ENCODE measurements around the gene ZHX3.

Gene ZHX3

DNA sequence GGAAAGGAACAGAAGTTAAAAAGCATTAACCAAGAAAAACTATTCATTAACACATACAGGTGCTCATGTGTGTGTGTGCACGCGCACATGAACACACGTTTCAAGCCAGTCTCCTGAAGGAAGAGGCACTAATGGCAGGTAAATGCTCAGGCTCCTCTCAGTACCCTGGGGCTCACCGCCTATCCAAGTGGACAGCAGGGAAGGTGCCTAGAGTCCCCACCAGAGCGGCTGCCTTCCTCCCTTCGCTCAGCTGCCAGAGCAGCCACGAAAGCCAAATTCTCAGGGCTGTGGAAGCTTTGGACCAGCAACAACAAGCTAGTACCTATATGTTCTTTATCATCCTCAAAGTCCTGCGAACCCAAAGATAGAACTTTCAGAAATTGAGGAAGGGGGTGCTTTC lies 137.6 kb downstream of the ZHX3 start:
- Histone ChIP-seq H3K4me3 (ENCODE audit: low read depth, low read length) (no peak overlapping the region), H3K4me1 (no peaks in the 10 kb centered on the region), H3K9ac (no peak overlapping the region), H3K27me3 (ENCODE audit: control insufficient read depth, insufficient read depth, low read length) (no peaks in the 10 kb centered on the region), H3K27ac (no peak overlapping the region), H2AFZ (no peak overlapping the region), H3K4me2 (ENCODE audit: low read length) (no peak overlapping the region), H3K79me2 (no peaks in the 10 kb centered on the region), H3K9me3 (ENCODE audit: control insufficient read depth, low read length) (no peaks in the 10 kb centered on the region), H3K36me3 (ENCODE audit: control insufficient read depth, insufficient read depth, low read length) (no peaks in the 10 kb centered on the region)
- TF ChIP-seq, protein P1, sequence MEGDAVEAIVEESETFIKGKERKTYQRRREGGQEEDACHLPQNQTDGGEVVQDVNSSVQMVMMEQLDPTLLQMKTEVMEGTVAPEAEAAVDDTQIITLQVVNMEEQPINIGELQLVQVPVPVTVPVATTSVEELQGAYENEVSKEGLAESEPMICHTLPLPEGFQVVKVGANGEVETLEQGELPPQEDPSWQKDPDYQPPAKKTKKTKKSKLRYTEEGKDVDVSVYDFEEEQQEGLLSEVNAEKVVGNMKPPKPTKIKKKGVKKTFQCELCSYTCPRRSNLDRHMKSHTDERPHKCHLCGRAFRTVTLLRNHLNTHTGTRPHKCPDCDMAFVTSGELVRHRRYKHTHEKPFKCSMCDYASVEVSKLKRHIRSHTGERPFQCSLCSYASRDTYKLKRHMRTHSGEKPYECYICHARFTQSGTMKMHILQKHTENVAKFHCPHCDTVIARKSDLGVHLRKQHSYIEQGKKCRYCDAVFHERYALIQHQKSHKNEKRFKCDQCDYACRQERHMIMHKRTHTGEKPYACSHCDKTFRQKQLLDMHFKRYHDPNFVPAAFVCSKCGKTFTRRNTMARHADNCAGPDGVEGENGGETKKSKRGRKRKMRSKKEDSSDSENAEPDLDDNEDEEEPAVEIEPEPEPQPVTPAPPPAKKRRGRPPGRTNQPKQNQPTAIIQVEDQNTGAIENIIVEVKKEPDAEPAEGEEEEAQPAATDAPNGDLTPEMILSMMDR (IDR thresholded peaks at IDR 0.05), result no peak

DNA sequence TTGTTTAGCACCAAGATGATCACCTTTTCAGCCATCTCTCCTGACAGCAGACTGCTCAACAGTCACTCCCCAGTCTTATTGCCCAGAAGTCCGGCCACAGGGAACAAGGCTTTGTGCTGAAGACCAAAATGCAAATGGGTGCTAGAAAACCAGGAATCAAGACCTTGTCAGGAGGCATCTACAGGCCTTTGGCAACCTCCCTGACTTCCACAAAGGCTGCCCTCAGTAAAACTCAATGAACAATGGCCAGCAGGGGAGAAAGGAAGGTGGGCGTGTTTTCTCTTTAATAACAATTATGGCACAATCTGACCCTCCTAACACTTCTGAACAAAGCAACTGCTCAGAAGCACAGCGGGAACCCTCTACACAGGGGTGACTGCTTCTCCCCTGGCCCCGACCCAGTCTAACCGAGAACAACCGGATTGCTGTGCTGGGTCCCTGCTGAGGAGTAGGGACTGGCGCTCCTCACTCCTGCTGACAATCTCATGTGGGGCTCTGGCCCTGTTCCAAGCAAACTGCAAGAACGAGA lies 138.6 kb downstream of the ZHX3 start:
- Histone ChIP-seq H3K9ac (no peak overlapping the region), H3K79me2 (no peaks in the 10 kb centered on the region), H3K27ac (no peak overlapping the region), H3K27me3 (ENCODE audit: control insufficient read depth, insufficient read depth, low read length) (no peaks in the 10 kb centered on the region), H3K4me3 (ENCODE audit: low read depth, low read length) (no peak overlapping the region), H3K4me2 (ENCODE audit: low read length) (no peak overlapping the region), H3K9me3 (ENCODE audit: control insufficient read depth, low read length) (no peaks in the 10 kb centered on the region), H2AFZ (no peak overlapping the region), H3K4me1 (no peaks in the 10 kb centered on the region), H3K36me3 (ENCODE audit: control insufficient read depth, insufficient read depth, low read length) (no peaks in the 10 kb centered on the region)
- TF ChIP-seq, protein P1 (IDR thresholded peaks at IDR 0.05), result no peak

DNA sequence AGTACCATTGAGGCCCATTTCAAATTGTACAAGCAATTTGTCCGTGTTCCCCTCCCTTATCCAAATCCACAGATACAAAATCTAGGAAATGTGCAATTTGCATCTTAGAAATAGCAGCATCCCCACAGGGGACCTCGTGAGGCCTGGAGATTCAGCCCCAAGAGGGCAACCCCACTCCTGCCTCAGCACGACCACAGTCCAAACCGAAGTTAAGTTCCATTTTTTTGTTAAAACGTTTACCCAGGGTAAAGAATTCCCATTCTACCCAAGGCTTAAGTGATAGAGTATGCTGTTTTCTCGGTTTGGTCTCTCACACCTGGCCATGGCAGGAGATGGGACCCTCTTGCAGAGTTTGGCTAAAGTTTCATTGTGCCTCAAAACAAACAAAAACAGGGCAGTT lies 139.0 kb downstream of the ZHX3 start:
- no peaks in the 10 kb centered on the region for H3K4me1 ChIP-seq
- H3K79me2 ChIP-seq, result no peaks in the 10 kb centered on the region
- H2AFZ ChIP-seq, result no peak overlapping the region
- TF ChIP-seq, protein P1 (IDR thresholded peaks at IDR 0.05), result no peak
- H3K4me3 ChIP-seq (ENCODE audit: low read depth, low read length), result no peak overlapping the region
- H3K4me2 ChIP-seq (ENCODE audit: low read length), result no peak overlapping the region
- H3K9ac ChIP-seq, result no peak overlapping the region
- no peaks in the 10 kb centered on the region for H3K36me3 ChIP-seq (ENCODE audit: control insufficient read depth, insufficient read depth, low read length)
- no peaks in the 10 kb centered on the region for H3K27me3 ChIP-seq (ENCODE audit: control insufficient read depth, insufficient read depth, low read length)
- H3K9me3 ChIP-seq (ENCODE audit: control insufficient read depth, low read length), result no peaks in the 10 kb centered on the region
- H3K27ac ChIP-seq, result no peak overlapping the region

DNA sequence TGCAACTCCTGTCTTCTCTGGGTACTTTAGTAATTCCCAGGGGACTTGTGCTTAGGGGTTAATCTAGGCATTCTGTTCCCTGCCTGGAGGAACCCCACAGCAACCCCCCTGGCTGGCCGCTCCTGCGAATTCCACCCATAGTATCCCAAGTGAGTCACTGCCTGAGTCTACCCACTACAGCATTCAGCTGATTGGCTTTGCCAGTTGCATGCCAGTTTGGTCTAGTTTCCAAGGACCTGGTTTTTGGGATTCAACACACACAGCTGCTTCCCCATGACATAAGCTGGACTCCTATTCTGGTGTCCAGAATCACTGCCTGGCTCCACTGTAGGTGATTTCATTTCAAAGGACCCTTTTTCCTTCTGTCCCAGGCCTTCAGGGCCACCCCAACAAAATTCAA lies 139.9 kb downstream of the ZHX3 start:
- H3K4me1 ChIP-seq, result no peaks in the 10 kb centered on the region
- H3K27ac ChIP-seq, result no peak overlapping the region
- no peaks in the 10 kb centered on the region for H3K27me3 ChIP-seq (ENCODE audit: control insufficient read depth, insufficient read depth, low read length)
- H3K36me3 ChIP-seq (ENCODE audit: control insufficient read depth, insufficient read depth, low read length), result no peaks in the 10 kb centered on the region
- no peaks in the 10 kb centered on the region for H3K79me2 ChIP-seq
- no peak overlapping the region for H3K4me2 ChIP-seq (ENCODE audit: low read length)
- H3K9me3 ChIP-seq (ENCODE audit: control insufficient read depth, low read length), result no peaks in the 10 kb centered on the region
- no peak overlapping the region for H3K9ac ChIP-seq
- TF ChIP-seq, protein P1 (IDR thresholded peaks at IDR 0.05), result no peak
- H2AFZ ChIP-seq, result no peak overlapping the region
- H3K4me3 ChIP-seq (ENCODE audit: low read depth, low read length), result no peak overlapping the region
